UCSD-AML1 (cell line): ENCODE data around the gene WDR70.
A peak's percentile ranks its signal among the peaks of the same experiment; 100 is the strongest.
"Not testable (repeated sequence)": the region's sequence is repeated elsewhere in the genome, so short reads cannot be mapped to it uniquely, and the experiment has no call there.

Source experiments
- DNase-seq: peaks from one replicate; lab custom pipeline; 2025; ENCODE audit not compliant: unreplicated experiment; lab: John Stamatoyannopoulos, UW

The WDR70 gene

DNA sequence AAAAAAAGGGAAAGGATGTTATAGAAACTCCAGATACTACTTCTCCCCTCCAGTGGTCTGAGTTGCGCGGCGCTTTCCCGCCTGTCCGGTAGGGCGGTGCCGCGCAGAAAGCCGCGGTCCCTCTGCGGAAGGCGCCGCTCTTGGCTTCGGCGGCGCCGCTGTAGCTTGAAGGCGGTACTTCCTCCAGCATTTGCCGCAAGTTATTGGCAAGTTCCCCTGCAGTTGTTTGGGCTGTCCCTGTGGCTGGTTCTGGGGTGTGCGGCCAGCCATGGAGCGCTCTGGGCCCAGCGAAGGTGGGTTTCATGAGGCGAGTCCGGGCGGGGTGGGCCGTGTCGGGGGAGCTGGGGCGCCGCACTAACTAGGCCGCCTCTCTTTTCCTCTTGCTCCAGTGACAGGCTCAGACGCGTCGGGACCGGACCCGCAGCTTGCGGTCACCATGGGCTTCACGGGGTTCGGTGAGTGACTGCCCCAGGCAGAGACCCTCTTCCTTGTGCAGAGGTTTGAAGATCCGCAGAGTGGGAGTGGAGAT, at the start of gene WDR70:
Gene WDR70 (plus strand): TSS at position 219 of the 529 bp plus-strand sequence. CDS start 50 bp downstream, at position 269.
- DNase-seq: peak; percentile 92

DNA sequence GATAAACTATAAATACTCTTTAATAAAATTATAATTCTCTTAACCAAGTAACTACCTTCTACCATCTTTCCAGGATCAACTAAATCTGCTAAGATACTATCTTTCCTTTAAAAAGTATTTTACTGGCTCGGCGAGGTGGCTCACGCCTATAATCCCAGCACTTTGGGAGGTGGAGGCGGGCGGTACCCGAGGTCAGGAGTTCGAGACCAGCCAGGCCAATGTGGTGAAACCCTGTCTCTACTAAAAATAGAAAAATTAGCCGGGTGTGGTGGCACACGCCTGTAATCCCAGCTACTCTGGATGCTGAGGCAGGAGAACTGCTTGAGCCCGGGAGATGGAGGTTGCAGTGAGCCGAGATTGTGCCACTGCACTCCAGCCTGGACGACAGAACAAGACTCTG, 44.4 kb upstream of the WDR70 start:
- DNase-seq: not testable (repeated sequence)

DNA sequence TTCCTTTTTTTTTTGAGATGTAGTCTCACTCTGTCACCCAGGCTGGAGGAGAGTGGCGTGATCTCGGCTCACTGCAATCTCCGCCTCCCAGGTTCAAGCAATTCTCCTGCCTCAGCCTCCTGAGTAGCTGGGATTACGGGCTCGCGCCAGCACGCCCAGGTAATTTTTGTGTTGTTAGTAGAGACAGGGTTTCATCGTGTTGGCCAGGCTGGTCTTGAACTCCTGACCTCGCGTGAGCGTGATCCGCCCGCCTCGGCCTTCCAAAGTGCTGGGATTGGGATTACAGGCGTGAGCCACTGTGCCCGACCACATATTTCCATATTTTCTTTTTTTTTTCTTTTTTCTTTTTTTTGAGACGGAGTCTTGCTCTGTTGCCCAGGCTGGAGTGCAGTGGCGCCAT, 36.4 kb upstream of the WDR70 start:
- DNase-seq: not testable (repeated sequence)

DNA sequence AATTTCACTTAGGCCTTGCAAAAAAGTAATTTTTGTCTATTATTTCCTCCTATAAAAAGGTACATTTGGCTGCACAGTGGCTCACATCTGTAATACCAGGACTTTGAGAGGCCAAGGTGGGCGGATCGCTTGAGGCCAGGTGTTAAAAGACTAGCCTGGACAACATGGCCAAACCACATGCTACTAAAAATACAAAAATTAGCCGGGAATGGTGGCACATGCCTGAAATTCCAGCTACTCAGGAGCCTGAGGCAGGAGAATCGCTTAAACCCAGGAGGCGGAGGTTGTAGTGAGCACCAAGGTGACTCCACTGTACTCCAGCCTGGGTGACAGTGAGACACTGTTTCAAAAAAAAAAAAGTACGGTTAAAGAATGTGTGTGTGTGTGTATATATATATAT, 24.0 kb upstream of the WDR70 start:
- no peak for DNase-seq

DNA sequence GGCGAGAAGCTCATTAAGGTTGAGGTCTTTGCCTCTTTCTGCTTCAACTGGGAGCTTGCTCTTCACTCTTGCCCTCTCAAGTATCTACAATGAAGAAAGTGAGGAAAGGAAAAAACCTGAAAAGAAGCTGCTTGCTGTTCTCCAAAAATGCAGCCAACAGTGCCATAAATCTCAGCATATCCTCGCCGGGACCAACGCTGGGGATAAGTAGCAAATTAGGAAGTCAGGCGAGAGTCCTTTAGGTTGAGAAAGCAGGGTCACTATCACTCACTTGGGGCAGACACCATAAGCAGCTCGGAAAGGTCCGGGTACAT, 8.6 kb upstream of the WDR70 start:
- DNase-seq: no peak

DNA sequence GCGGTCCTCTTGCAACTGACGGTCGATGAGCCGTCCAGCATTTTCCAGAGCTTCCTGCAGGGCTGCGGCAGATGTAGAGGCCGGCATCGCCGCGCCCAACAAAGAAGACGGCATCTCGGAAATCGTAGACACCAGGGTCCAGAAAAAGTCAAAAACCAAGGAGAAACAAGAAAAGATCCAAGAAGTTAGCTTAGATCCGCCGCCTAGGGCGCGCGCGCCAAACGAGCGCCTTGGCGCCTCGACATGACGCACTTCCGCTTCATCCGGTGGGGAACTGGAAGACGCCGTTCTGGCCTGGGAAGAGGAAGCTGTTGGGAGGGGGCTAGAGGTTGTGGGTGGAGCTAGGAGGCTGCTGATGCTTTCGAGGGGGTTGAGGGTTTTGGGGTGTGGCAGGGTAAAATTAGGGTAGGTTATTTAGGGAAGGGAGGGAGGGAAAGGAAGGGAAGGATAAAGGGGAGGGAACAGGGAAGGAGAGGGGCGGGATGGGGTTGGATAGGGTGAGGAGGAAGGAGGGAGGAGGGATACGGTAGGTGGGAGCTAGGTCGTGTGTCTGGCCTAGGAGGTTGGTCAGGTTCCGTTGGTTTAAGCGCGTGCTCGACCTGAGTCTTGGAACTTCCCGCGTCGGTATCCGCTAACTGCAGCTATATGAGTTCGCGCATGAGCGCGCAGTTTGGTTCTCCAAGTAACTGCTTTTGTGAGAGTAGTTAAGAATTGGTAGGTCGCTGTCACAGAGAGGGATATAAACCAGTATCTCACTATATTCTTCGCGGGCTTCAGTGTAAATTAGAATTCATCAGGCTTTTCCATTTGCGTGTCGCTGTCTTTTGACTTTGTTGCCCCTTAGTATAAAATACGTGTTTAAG, 8.0 kb upstream of the WDR70 start, which contains the start of gene NUP155:
Gene NUP155 (minus strand): TSS at position 243 of the 863 bp plus-strand sequence. CDS start 129 bp downstream, at position 114.
- DNase-seq: peak; percentile 93

DNA sequence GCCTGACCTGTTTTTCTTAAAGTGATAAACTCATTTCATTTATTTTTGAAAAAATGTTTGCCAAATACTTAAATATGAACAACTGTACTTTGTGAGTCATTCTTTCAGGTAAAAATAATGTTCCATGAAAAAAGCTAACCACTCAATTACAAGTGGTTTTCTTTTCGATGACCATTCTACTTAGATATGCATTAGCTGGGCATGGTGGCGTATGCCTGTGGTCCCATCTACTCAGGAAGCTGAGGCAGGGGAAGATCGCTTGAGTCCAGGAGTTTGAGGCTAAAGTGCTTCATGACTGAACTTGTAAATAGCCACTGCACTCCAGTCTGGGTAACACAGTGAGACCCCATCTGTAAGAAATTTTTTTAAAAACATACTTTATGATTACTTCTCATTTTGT, 4.0 kb upstream of the WDR70 start:
- DNase-seq: no peak

DNA sequence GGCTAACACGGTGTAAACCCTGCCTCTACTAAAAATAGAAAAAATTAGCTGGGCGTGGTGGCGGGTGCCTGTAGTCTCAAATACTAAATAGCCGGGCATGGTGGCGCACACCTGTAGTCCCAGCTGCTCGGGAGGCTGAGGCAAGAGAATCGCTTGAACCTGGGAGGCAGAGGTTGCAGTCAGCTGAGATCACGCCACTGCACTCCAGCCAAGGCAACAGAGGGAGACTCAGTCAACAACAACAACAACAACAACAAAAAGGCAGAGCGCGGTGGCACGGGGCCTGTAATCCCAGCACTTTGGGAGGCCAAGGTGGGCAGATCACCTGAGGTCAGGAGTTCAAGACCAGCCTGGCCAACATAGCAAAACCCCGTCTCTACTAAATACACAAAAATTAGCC, 1.1 kb upstream of the WDR70 start:
- not testable (repeated sequence) for DNase-seq

DNA sequence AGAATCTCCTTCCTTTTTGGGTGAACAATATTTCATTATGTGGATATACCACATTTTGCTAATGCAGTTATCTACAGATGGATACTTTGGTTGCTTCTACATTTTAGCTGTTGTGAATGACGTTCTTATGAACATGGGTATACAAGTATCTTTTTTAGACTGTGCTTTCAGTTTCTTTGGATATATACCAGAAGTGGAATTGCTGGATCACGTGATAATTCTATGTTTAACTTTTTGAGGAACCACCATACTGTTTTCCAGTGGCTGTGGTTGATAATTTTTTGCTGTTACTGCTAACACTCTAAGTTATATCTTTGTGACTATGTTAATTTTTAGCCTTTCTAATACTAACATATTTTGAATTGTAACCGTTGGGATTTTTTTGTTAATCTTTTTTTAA, 12.5 kb downstream of the WDR70 start:
- no peak for DNase-seq

DNA sequence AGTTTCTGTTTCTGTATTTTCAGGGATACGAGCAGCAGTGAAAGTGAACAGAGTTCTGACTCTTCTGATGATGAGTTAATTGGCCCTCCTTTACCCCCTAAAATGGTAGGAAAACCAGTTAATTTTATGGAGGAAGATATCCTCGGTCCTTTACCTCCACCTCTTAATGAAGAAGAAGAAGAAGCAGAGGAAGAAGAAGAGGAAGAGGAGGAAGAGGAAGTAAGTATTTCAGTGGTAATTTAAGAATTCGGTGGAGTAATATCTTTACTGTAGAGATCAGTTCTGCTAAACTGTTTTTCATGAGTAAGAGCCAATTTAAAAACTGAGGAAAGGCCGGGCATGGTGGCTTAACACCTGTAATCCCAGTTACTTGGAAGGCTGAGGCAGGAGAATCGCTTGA, 17.2 kb downstream of the WDR70 start:
- no peak for DNase-seq

DNA sequence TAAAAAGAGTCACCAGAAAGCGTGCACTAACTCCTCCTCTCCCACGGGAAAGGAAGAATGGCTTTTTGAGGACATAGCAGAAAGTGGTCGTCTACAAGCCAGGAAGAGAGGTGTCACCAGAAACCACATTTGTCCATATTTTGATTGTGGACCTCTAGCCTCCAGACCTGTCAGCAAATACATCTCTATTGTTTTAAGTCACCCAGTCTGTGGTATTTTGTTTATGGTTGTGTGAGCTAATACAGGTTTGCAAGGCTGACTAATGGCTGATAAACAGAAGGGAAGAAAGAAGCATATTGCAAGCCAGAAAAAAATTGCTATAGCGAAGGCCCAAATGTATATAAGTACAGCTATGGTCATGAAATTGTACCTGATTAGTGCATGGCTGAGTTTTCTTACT, 21.4 kb downstream of the WDR70 start:
- no peak for DNase-seq

DNA sequence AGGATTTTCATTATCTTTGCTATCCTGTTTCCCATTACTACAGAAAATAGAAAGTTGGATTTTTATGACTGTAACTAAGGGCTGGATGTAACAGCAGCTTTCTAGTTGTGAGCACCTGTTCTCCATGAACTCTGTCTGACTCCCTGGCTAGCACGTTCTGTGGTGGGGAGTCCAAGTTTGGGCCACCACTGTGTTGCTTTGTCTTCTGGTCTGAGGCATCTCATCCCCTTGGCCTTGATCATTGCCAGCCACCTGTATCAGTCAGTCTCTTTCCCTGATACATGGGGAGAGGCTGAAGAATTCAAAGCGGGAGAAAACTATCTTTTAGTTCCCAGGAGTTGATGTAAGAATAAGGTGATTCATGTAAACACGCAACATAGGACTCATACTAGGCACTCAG, 33.4 kb downstream of the WDR70 start:
- DNase-seq: no peak

DNA sequence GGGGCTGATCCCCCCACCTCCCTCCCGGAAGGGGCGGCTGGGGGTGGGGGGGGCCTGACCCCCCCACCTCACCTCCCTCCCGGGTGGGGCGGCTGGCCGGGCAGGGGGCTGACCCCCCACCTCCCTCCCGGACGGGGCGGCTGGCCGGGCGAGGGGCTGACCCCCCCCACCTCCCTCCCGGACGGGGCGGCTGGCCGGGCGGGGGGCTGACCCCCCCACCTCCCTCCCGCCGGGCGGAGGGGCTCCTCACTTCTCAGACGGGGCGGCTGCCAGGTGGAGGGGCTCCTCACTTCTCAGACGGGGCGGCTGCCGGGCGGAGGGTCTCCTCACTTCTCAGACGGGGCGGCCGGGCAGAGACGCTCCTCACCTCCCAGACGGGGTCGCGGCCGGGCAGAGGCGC, 36.3 kb downstream of the WDR70 start:
- not testable (repeated sequence) for DNase-seq

DNA sequence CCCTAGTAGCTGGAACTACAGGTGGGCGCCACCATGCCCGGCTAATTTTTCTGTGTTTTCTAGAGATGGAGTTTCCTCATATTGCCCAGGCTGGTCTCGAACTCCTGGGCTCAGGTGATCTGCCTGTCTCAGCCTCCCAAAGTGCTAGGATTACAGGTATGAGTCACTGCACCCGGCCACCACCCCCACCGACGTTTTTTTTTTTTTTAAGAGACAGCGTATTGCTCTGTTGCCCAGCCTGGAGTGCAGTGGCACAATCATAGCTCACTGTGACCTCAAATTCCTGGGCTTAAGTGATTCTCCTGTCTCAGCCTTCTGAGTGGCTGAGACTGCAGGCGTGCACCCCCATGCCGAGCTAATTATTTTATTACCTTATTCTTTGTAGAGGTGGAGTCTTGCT, 38.2 kb downstream of the WDR70 start:
- no peak for DNase-seq

DNA sequence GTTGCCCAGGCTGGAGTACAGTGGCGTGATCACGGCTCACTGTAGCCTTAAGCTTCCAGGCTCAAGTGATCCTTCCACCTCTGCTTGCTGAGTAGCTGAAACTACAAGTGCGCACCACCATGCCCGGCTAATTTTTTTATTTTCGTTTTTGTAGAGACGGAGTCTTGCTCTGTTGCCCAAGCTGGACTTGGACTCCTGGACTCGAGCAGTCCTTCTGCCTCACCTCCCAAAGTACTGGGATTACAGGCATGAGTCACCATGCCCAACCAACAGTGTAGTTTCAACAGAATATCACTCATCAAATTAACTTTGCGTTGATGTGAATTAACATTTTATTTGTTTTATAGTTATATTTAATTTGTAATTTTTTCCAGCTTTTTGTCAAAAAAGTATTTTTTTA, 45.3 kb downstream of the WDR70 start:
- no peak for DNase-seq

DNA sequence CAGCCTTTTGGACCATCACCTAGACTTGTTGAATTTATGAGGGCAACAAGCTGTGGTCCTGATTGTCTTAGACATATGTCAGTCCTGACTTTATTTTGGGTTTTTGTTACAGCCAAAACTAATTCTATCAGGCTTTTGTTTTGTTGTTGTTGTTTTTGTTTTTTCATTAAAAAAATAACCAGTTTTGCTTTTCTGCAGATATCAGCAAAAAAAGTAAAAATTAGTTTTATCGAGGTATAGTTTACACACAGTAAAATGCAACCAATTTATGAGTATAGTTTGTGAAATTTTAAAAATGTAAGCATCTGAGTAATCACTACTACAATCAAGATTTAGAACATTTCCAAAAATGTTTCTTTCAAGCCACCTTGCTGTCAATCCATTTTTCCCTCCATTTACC, 48.9 kb downstream of the WDR70 start:
- DNase-seq: no peak

DNA sequence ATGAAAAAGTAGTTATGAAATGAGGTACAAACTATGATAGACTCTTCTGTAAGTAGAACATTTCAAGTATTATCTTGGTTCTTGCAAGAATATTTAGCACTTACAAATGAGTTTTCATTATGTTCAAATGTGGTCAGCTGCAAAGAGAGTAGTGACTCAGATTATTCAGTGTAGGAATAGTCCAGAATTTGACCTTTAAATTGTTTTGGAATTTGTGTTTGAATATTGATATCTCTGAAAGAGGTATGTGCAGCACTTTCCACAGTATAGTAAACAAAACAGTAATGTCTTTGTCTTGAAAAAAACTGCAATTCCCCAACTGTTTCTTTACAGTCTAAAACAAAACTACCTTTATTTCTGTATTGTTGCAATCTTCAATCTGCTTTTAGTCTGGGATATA, 56.1 kb downstream of the WDR70 start:
- DNase-seq: no peak

DNA sequence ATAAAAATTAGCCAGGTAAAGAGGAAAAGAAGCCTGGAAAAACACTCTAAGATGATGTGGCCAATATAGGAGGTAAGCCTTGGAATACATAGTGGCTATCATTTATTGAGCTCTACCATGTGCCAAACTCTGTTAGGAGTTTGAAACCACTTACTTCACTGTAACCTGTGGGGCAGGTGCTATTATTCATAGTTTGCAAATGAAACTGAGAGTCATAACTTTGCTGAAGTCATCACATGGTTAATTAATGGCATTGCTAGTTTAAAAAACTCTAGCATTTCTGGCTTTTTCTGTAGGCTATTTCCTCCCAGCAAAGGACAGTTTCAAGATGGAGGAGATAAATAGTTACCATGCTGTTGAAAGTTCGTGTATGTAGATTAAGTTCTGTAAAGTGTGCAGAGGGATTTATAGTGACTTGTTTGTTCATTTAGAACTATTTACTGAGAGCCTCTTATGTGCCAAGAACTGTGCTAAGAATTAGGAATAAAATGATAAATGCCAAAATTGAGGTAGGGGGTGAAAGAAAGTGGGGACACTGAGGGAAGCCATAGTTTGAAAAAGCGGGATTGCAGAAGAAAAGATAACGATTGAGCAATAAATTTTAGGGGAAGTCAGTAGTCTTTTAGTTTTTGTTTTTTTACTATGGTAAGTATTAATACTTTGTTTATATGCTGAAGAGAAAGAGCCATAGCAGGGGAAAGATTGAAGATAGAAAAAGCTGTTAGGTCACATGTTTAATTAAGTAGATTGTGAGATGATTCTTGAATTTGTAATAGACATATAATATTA, 57.2 kb downstream of the WDR70 start:
- no peak for DNase-seq

DNA sequence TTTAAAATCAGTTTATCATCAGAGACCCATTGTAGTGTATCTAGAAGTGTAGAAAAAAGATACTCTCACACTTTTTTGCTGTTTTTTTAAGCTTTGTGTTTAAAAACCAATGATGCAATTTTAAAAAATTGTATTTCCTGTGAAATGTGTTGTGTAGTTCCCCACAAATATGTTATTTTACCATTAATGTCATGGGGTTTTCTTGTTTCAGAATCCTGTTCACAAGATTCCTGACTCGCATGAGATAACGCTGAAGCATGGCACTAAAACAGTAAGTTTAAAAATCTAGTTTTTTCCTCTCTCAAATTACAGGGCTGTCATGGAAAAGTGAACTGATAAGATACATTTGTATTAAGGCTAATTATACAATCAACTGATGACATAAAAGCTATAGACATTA, 58.6 kb downstream of the WDR70 start:
- DNase-seq: no peak

DNA sequence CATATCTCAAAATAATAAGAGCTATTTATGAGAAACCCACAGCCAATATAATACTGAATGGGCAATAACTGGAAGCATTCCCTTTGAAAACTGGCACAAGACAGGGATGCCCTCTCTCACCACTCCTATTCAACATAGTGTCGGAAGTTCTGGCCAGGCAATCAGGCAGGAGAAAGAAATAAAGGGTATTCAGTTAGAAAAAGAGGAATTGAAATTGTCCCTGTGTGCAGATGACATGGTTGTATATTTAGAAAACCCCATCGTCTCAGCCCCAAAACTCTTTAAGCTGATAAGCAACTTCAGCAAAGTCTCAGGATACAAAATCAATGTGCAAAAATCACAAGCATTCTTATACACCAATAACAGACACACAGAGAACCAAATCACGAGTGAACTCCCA, 66.7 kb downstream of the WDR70 start:
- not testable (repeated sequence) for DNase-seq

DNA sequence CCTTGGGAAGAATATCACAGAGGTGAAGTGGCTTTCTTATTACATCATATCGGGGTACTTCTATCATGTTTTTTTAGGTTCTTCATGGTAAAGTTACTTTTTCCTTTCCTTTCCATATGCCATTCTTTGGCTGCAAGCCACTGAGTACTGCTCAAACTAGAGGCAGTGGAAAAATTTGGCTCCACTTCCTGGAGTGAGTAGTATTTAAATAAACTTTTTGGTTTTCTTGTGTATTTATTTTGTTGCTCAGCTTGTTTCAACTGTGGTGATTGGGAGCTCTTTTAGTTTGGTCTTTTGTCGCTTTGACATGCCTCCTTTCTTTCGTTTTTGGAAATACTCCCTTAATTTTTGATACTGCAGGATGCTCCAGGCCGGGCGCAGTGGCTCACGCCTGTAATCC, 69.8 kb downstream of the WDR70 start:
- no peak for DNase-seq

DNA sequence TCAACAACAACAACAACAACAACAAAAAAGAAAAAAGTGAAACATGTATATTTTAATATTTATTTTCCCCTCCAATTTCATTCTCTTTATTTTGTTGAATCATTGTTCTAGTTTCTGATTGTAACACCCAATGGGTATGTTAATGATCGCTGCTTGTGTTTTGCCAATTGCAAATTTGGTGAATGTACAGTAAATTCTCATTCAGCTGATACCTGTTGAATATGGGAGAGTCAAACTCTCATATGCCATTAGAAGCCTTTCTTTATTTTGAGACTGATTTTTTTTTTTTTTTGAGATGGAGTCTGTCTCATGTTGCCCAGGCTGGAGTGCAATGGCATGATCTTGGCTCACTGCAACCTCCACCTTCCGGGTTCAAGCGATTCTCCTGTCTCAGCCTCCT, 72.9 kb downstream of the WDR70 start:
- not testable (repeated sequence) for DNase-seq
